Measurements from ENCODE around the gene RFX7.
"Not testable (repeated sequence)": the region's sequence is repeated elsewhere in the genome, so short reads cannot be mapped to it uniquely, and the experiment has no call there.

Gene RFX7

GRCh38 chr15:56243163-56244037 is at the start of gene RFX7:
RFX7 (minus strand) TSS chr15:56243879; CDS start chr15:56243285, 594 bp downstream.
- DNase-seq, result peak; percentile 66 to 70

GRCh38 chr15:56292546-56293316 is 49.1 kb upstream of the RFX7 start:
- no peak for DNase-seq

DNA sequence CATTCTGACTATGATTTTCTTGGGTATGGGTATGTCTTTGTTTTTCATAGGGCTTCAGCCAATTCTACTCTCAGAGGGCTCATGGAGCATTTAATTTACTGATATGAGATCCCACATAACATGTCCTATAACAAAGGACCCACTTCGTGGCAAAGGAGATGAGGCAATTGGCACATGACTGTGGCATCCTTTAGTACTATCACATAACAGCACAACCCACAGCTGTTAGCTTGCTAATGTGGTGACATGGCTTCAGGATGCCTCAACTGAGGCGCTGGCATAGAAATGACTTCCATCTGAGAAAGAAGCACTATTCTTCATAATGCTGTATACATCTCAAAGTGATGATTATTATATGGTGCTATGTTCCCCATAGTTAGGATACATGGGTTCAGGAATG is 48.1 kb upstream of the RFX7 start:
- DNase-seq, result no peak

DNA sequence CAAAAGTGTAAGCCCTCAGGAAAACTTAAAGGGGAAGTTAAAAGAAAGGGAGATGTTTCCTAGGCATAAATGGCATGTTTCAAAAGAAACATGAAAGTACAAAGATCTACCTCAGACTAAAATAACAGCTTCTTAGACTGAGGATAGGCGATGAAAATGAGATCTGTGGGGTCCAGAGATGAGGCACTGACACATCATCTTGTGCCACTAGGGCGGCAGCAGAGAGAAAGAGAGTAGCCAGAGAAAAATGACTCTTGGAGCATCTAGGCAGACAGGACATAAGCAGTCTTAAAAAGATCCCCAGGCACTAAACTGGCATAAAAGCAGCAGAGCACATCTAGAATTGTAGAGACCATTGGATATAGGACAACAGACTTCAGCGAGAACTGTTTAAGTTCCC is 42.5 kb upstream of the RFX7 start:
- no peak for DNase-seq

- DNase-seq, result no peak
These were observed 37.5 kb upstream of the RFX7 start for GRCh38 chr15:56281145-56281544.

GRCh38 chr15:56273724-56274123 is 30.0 kb upstream of the RFX7 start:
- no peak for DNase-seq

- DNase-seq, result no peak
These were observed 28.8 kb upstream of the RFX7 start for GRCh38 chr15:56272454-56272853.

GRCh38 chr15:56266465-56266864 is 22.8 kb upstream of the RFX7 start:
- not testable (repeated sequence) for DNase-seq

GRCh38 chr15:56261854-56262509 is 18.3 kb upstream of the RFX7 start:
- no peak for DNase-seq

GRCh38 chr15:56257306-56257705 is 13.6 kb upstream of the RFX7 start:
- DNase-seq, result not testable (repeated sequence)

DNA sequence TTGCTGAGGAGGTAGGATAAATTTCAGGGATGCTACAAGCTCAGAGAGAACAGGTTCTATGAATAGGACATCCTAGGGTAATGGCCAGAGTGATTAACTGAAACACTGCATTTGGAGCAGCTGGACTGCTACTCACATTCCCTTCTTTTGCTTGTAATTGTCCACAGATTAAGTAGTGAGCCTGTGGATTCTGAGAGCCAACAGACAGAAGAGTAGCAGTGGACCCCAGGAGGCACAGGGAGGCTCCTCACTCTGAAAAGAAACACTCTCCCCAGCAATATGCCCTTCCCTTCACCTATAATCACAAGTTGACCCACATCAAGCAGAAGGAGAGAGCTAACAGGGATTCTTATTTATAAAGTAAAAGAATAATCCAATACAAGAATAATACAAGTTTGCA is 10.6 kb upstream of the RFX7 start:
- no peak for DNase-seq

- no peak for DNase-seq
These were observed 8.7 kb upstream of the RFX7 start for GRCh38 chr15:56252386-56252785.

- DNase-seq, result no peak
These were observed 7.8 kb upstream of the RFX7 start for GRCh38 chr15:56251315-56252095.

DNA sequence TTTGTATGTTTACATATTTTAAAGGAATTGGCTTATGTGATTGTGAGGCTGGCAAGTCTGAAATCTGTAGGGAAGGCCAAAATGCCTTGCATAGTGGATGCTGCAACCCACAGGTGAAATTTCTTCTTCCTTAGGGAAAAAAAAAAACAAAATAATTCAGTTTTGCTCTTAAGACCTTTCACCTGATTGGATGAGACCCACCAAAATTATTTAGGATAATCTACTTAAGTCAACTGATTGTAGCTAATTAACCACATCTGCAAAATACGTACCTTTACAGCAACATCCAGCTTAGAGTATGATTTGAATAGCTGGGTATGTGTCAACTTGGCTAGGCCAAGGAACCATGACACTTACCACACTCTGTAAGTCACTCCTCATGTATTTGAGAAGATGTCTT is 6.9 kb upstream of the RFX7 start:
- DNase-seq, result no peak

DNA sequence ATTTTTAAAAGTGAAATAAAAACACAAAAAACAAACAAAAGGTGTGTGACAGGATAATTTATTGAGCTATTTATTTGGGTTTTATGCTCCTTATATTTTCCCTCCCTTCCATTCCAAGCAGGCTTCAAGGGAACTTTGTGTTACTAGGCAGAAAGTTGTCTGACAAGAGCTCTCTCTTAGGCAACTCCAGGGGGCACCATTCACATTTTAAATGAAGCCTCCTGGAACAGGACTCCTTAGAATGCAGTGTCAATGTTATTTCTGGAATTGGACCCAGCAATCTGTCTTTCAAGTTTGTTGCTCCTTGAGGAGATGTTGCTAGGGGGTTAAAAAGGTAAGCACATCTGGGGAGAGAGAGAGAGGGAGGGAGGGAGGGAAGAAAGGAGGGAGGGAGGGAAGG is 5.4 kb upstream of the RFX7 start:
- DNase-seq, result no peak

GRCh38 chr15:56248311-56248992 is 4.8 kb upstream of the RFX7 start:
- DNase-seq, result no peak

DNA sequence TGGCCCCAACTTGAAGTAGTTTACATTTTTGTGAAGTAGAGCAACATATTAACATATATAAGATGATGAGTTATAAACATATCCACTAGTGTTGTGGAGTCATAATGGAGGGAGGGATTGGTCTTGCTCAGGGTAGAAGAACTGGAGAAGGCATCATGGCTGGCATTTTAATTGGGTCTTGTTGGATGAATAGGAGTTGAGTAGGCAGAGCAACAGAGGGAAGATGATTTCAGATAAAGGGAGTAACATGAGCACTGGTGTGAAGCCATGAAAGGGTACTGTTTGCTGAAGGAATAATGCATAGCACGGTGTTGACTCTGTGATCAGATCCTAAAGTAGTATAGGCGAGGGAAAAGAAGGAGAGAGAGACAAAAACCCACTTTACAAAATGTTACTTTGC is 3.6 kb upstream of the RFX7 start:
- DNase-seq, result no peak

DNA sequence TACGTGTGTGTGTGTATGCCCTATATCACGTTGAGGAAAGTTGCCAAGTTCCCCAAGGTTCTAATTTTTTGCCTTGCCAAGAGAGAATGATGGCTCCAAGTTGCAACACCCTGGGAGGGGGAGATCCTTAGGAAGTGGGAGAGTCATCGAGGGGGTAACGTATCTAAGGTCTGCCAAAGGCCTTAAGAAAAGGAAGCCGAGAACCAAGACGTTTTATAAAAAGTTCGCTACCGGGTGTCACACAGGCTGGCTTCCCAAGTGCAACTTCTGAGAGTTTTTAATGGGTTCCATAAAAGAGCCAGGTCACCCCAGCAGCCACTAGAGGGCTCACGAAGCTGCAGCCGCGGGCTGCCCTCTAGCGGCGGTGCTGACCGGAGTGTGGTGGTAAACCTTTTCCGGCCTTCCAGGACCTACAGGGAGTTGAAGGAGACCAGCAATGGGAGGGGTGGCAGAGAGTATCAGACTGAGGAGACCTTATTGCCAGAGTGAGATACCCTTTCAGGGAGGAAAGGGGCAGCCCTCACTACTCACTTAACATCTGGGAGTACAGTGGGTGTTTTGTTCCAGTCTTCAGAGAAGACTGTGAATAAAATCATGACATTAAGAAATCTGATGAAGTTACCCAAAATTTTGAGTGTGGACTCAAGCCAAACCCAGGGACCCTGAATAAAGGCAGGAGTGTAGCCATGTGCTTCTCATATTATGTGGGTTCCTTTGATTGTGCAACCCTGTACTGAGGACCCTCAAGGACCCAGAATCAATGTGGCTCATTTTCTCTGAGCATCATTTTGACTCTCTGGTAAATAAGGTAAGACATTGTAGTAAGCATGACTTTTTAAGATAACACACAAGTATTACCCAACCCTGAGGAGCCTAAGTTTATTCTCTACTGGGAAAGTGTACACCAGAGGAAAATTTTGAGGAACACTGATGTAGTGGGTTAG is 2.5 kb upstream of the RFX7 start:
- peak; percentile 82 to 83 for DNase-seq

- DNase-seq, result peak; percentile 19 to 26
These were observed 1.3 kb upstream of the RFX7 start for GRCh38 chr15:56244811-56245576.

Data from activated CD4-positive, alpha-beta T cell treated with anti-CD3 and anti-CD28 coated beads, Interleukin-2, amount 50 U/mL, for 4 hours (primary cell).